Hindlimb muscle (tissue), 1 donor: ENCODE data around the gene SLC6A18. TPM values are rescaled to one million over a fixed set of nuclear protein-coding genes. Genes with fewer than 3 reads are reported as not detected.

Source experiments
- DNase-seq: peaks from one replicate; pipeline ENCODE4 v3.0.0-alpha.2; 2013
- polyA plus RNA-seq: library from polyadenylated mRNA; unstranded; fragments of 120-200 nt; gene quantifications from one replicate; pipeline ENCODE4 v1.2.1, GENCODE V29; 2013; ENCODE audit not compliant: insufficient read length

The SLC6A18 gene
- polyA plus RNA-seq, 1 donor: not detected

GRCh38 chr5:1235379-1235778 is 10.2 kb downstream of the SLC6A18 start:
- no peak for DNase-seq

- no peak for DNase-seq
These were observed 10.7 kb downstream of the SLC6A18 start for GRCh38 chr5:1235838-1236237.

GRCh38 chr5:1239505-1240251 is 14.5 kb downstream of the SLC6A18 start:
- DNase-seq: no peak

GRCh38 chr5:1240496-1241260 is 15.5 kb downstream of the SLC6A18 start:
- DNase-seq: no peak

GRCh38 chr5:1241509-1242080 is 16.4 kb downstream of the SLC6A18 start:
- DNase-seq: no peak

- DNase-seq: no peak
These were observed 17.7 kb downstream of the SLC6A18 start for GRCh38 chr5:1242733-1243486.

GRCh38 chr5:1243487-1244130 is 18.4 kb downstream of the SLC6A18 start:
- DNase-seq: no peak

- no peak for DNase-seq
These were observed 19.1 kb downstream of the SLC6A18 start for GRCh38 chr5:1244255-1244654.

GRCh38 chr5:1244976-1245375 is 19.8 kb downstream of the SLC6A18 start:
- DNase-seq: no peak

- no peak for DNase-seq
These were observed 20.9 kb downstream of the SLC6A18 start for GRCh38 chr5:1245905-1246576.

- DNase-seq: peak; percentile 67
These were observed 21.7 kb downstream of the SLC6A18 start for GRCh38 chr5:1246711-1247431.

GRCh38 chr5:1247811-1248210 is 22.6 kb downstream of the SLC6A18 start:
- DNase-seq: no peak

- DNase-seq: no peak
These were observed 24.4 kb downstream of the SLC6A18 start for GRCh38 chr5:1249366-1250280.

- DNase-seq: no peak
These were observed 26.7 kb downstream of the SLC6A18 start for GRCh38 chr5:1251678-1252580.

- no peak for DNase-seq
These were observed 27.5 kb downstream of the SLC6A18 start for GRCh38 chr5:1252681-1253080.

- no peak for DNase-seq
These were observed 28.4 kb downstream of the SLC6A18 start for GRCh38 chr5:1253456-1254105.

GRCh38 chr5:1254196-1254595 is 29.0 kb downstream of the SLC6A18 start:
- no peak for DNase-seq

GRCh38 chr5:1255081-1255561 is 29.9 kb downstream of the SLC6A18 start:
- DNase-seq: no peak
